Measurements from ENCODE around the gene OXCT2. TPM values are rescaled to one million over a fixed set of nuclear protein-coding genes. Genes with fewer than 3 reads are reported as not detected.
"Not testable (repeated sequence)": the region's sequence is repeated elsewhere in the genome, so short reads cannot be mapped to it uniquely, and the experiment has no call there.

The OXCT2 gene
- total RNA-seq, 1 donor from 2014 or later, result 1.1 TPM

GRCh38 chr1:39788426-39788757, 17.2 kb upstream of the OXCT2 start:
- TF ChIP-seq CTCF (IDR thresholded peaks at IDR 0.05; ENCODE audit: insufficient read depth, low read length, severe bottlenecking), result no peak
- peaks cover 11% of the 10 kb centered on the region for H3K27me3 ChIP-seq (ENCODE audit: control insufficient read depth, insufficient read depth, low read length)
- H3K4me3 ChIP-seq (ENCODE audit: low read depth, low read length), result peak overlapping the region; percentile 28
- no peaks in the 10 kb centered on the region for H3K36me3 ChIP-seq (ENCODE audit: control insufficient read depth, insufficient read depth, low read length)
- FAIRE-seq, result no peak
- DNase-seq (ENCODE audit: low read depth), result no peak

DNA sequence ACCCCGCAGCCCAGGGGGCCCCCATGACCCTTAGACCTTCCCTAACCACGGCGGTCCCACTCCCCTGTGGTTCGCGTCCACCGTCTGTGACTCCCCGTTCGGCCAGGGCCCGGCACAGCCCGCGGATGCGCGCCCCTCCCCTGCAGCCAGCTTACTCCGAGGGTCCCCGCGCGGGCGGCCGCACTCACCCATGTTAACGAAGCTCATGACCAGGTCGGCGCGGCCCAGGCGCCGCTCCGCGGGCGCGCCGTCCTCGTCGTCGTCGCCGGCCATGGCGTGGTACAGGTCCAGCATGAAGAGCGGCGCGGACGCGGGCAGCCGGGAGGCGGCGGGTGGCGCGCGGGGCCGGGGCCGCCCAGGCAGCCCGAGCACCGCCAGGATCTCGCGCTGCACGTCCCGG, 16.8 kb upstream of the OXCT2 start:
- not testable (repeated sequence) for FAIRE-seq; H3K4me3 ChIP-seq (ENCODE audit: low read depth, low read length); H3K36me3 ChIP-seq (ENCODE audit: control insufficient read depth, insufficient read depth, low read length); DNase-seq (ENCODE audit: low read depth)
- H3K27me3 ChIP-seq (ENCODE audit: control insufficient read depth, insufficient read depth, low read length), result peaks cover 11% of the 10 kb centered on the region

- Histone ChIP-seq H3K36me3 (ENCODE audit: control insufficient read depth, insufficient read depth, low read length) (no peaks in the 10 kb centered on the region), H3K27me3 (ENCODE audit: control insufficient read depth, insufficient read depth, low read length) (peaks cover 11% of the 10 kb centered on the region), H3K4me3 (ENCODE audit: low read depth, low read length) (no peak overlapping the region)
- TF ChIP-seq CTCF (IDR thresholded peaks at IDR 0.05; ENCODE audit: insufficient read depth, low read length, severe bottlenecking), result no peak
- FAIRE-seq (no peak), DNase-seq (ENCODE audit: low read depth) (no peak)
Observed at GRCh38 chr1:39787468-39787867, 16.3 kb upstream of the OXCT2 start.

DNA sequence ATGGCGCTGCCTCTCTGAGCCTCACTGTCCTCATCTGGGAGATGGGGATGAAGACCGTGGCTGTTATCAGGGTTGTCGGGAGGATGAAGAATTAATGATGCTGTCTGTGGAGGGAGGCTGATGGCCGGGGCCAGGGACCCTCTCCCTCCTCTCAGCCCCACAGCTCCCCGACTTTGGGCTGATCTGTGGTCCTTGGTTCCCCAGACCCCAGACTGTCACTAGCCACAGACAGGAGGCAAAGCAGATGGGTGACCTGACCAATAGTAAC, 15.9 kb upstream of the OXCT2 start:
- not testable (repeated sequence) for H3K4me3 ChIP-seq (ENCODE audit: low read depth, low read length); DNase-seq (ENCODE audit: low read depth)
- peaks cover 11% of the 10 kb centered on the region for H3K27me3 ChIP-seq (ENCODE audit: control insufficient read depth, insufficient read depth, low read length)

GRCh38 chr1:39786303-39787107, 15.4 kb upstream of the OXCT2 start:
- not testable (repeated sequence) for H3K4me3 ChIP-seq (ENCODE audit: low read depth, low read length)

More for the DNA sequence above, 15.9 kb upstream of the OXCT2 start:
- not testable (repeated sequence) for H3K36me3 ChIP-seq (ENCODE audit: control insufficient read depth, insufficient read depth, low read length); FAIRE-seq

DNA sequence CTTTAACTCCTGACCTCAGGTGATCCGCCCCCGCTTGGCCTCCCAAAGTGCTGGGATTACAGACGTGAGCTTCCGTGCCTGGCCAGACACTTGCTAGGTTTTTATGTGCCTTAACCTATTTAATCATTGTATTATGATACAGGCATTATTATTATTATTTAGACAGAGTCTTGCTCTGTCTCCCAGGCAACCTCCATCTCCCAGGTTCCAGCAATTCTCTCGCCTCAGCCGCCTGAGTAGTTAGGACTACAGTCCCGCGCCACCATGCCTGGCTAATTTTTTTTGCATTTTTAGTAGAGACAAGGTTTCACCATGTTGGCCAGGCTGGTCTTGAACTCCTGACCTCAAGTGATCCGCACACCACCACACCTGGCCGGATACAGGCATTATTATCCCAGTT, 11.5 kb upstream of the OXCT2 start:
- not testable (repeated sequence) for H3K36me3 ChIP-seq (ENCODE audit: control insufficient read depth, insufficient read depth, low read length); FAIRE-seq; H3K4me3 ChIP-seq (ENCODE audit: low read depth, low read length); DNase-seq (ENCODE audit: low read depth)
- peaks cover 15% of the 10 kb centered on the region for H3K27me3 ChIP-seq (ENCODE audit: control insufficient read depth, insufficient read depth, low read length)

More at GRCh38 chr1:39786303-39787107, 15.4 kb upstream of the OXCT2 start:
- H3K36me3 ChIP-seq (ENCODE audit: control insufficient read depth, insufficient read depth, low read length); DNase-seq (ENCODE audit: low read depth): not testable (repeated sequence)
- peaks cover 11% of the 10 kb centered on the region for H3K27me3 ChIP-seq (ENCODE audit: control insufficient read depth, insufficient read depth, low read length)
- peak; percentile 98 for FAIRE-seq

- Histone ChIP-seq H3K36me3 (ENCODE audit: control insufficient read depth, insufficient read depth, low read length) (no peaks in the 10 kb centered on the region), H3K4me3 (ENCODE audit: low read depth, low read length) (no peak overlapping the region), H3K27me3 (ENCODE audit: control insufficient read depth, insufficient read depth, low read length) (peaks cover 10% of the 10 kb centered on the region)
- TF ChIP-seq CTCF (IDR thresholded peaks at IDR 0.05; ENCODE audit: insufficient read depth, low read length, severe bottlenecking), result no peak
- FAIRE-seq (no peak), DNase-seq (ENCODE audit: low read depth) (no peak)
Observed at GRCh38 chr1:39782103-39782502, 11.0 kb upstream of the OXCT2 start.

DNA sequence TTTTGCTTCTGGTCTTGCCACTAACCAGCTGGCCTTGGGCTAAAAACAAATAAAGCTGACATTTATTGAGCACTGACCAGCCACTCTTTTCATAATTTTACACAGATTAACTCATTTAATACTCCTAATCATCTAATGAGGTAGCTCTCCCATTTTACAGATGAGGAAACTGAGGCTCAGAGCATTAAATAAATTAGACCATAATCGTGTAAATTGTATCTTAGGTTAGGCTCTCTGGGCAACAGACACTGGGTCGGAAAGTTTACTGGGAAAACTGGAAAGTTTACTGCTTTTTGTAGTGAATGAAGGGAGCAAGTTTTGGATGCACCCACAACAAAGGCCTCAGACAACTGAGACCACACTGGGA, 10.2 kb upstream of the OXCT2 start:
- no peak for TF ChIP-seq CTCF (IDR thresholded peaks at IDR 0.05; ENCODE audit: insufficient read depth, low read length, severe bottlenecking)
- no peak for FAIRE-seq
- Histone ChIP-seq H3K27me3 (ENCODE audit: control insufficient read depth, insufficient read depth, low read length) (peaks cover 5% of the 10 kb centered on the region), H3K4me3 (ENCODE audit: low read depth, low read length) (no peak overlapping the region), H3K36me3 (ENCODE audit: control insufficient read depth, insufficient read depth, low read length) (no peaks in the 10 kb centered on the region)
- DNase-seq (ENCODE audit: low read depth), result no peak

Measured in bronchial epithelial cell (primary cell).